Skeletal muscle tissue (tissue), 4 donors: ENCODE results near the gene MYH14. TPM values are rescaled to one million over a fixed set of nuclear protein-coding genes. Genes with fewer than 3 reads are reported as not detected.
"Not testable (repeated sequence)": the region's sequence is repeated elsewhere in the genome, so short reads cannot be mapped to it uniquely, and the experiment has no call there.

Source experiments
- H3K27ac ChIP-seq: one replicate; pipeline ENCODE4 v1.7.0; 2013; ENCODE audit warnings: mild to moderate bottlenecking, low read depth, low read length, inconsistent platforms
- H3K27me3 ChIP-seq, 3 donors: one replicate each; pipeline ENCODE4 v1.7.0; 2013; ENCODE audit warnings: low read length in 3 of 3; ENCODE audit not compliant: control insufficient read depth in 3 of 3, insufficient read depth in 3 of 3
- H3K36me3 ChIP-seq, 3 donors: one replicate each; pipeline ENCODE4 v1.7.0; 2013; ENCODE audit warnings: low read length in 3 of 3; ENCODE audit not compliant: control insufficient read depth in 3 of 3, insufficient read depth in 3 of 3
- H3K4me1 ChIP-seq, 3 donors: one replicate each; pipeline ENCODE4 v1.7.0; 2013; ENCODE audit warnings: low read length in 3 of 3, mild to moderate bottlenecking in 3 of 3; ENCODE audit not compliant: control insufficient read depth in 3 of 3, insufficient read depth in 3 of 3
- H3K4me3 ChIP-seq, 3 donors: one replicate each; pipeline ENCODE4 v1.7.0; 2013; ENCODE audit warnings: low read length in 3 of 3
- H3K9ac ChIP-seq, 3 donors: one replicate each; pipeline ENCODE4 v1.7.0; 2013; ENCODE audit warnings: low read length in 3 of 3, mild to moderate bottlenecking in 3 of 3, moderate library complexity in 2 of 3, low read depth in 1 of 3
- H3K9me3 ChIP-seq, 3 donors: one replicate each; pipeline ENCODE4 v1.7.0; 2013; ENCODE audit warnings: low read length in 3 of 3; ENCODE audit not compliant: control insufficient read depth in 3 of 3
- total RNA-seq: library from RNA; depleted of rRNA; stranded (reverse); fragments of >200 nt; gene quantifications from one replicate; pipeline ENCODE4 v1.2.3, GENCODE V29; 2014
- donor health status: Osteomylitis.

The MYH14 gene
- total RNA-seq, 1 donor from 2014 or later: 30.3 TPM

GRCh38 chr19:50326101-50326664 lies 122.8 kb downstream of the MYH14 start:
- no peak overlapping the region for H3K27ac ChIP-seq
- no peak overlapping the region for H3K9ac ChIP-seq
- no peaks in the 10 kb centered on the region for H3K36me3 ChIP-seq
- peak overlapping the region; percentile 12 to 38 (median 13) for H3K4me3 ChIP-seq
- H3K4me1 ChIP-seq: peaks cover 26 to 33% (median 27%) of the 10 kb centered on the region in 3 donors
- no peaks in the 10 kb centered on the region for H3K9me3 ChIP-seq
- peaks cover 14 to 25% (median 19%) of the 10 kb centered on the region in 3 donors for H3K27me3 ChIP-seq

GRCh38 chr19:50327013-50327412 lies 123.6 kb downstream of the MYH14 start:
- H3K9ac ChIP-seq: no peak overlapping the region
- H3K9me3 ChIP-seq: no peaks in the 10 kb centered on the region
- no peak overlapping the region for H3K27ac ChIP-seq
- peaks cover 14 to 27% (median 22%) of the 10 kb centered on the region in 3 donors for H3K27me3 ChIP-seq
- H3K4me1 ChIP-seq: peaks cover 26 to 39% (median 32%) of the 10 kb centered on the region in 3 donors
- H3K4me3 ChIP-seq: no peak overlapping the region
- H3K36me3 ChIP-seq: no peaks in the 10 kb centered on the region

GRCh38 chr19:50327461-50328223 lies 124.2 kb downstream of the MYH14 start:
- H3K9ac ChIP-seq: no peak overlapping the region
- no peak overlapping the region for H3K4me3 ChIP-seq
- H3K4me1 ChIP-seq: peaks cover 26 to 45% (median 38%) of the 10 kb centered on the region in 3 donors
- H3K27me3 ChIP-seq: peaks cover 14 to 32% (median 27%) of the 10 kb centered on the region in 3 donors
- H3K36me3 ChIP-seq: no peaks in the 10 kb centered on the region
- no peak overlapping the region for H3K27ac ChIP-seq
- no peaks in the 10 kb centered on the region for H3K9me3 ChIP-seq

- no peaks in the 10 kb centered on the region for H3K36me3 ChIP-seq
- H3K9me3 ChIP-seq: no peaks in the 10 kb centered on the region
- peaks cover 33 to 52% (median 43%) of the 10 kb centered on the region in 3 donors for H3K4me1 ChIP-seq
- peak overlapping the region in 2 of 3 donors; percentile 49 to 62 for H3K4me3 ChIP-seq
- H3K9ac ChIP-seq: no peak overlapping the region
- no peak overlapping the region for H3K27ac ChIP-seq
- H3K27me3 ChIP-seq: peaks cover 14 to 32% (median 30%) of the 10 kb centered on the region in 3 donors
Measured at GRCh38 chr19:50328224-50328872, 124.9 kb downstream of the MYH14 start.

- peaks cover 14 to 32% (median 32%) of the 10 kb centered on the region in 3 donors for H3K27me3 ChIP-seq
Measured at GRCh38 chr19:50328873-50329145, 125.4 kb downstream of the MYH14 start.

GRCh38 chr19:50329146-50329925 lies 125.9 kb downstream of the MYH14 start, which contains the start of gene KCNC3:
KCNC3 (minus strand) TSS chr19:50329377; CDS start chr19:50329082, 295 bp downstream.
- peaks cover 14 to 32% (median 32%) of the 10 kb centered on the region in 3 donors for H3K27me3 ChIP-seq
- peak within 1 kb of the TSS; percentile 61 to 74 (median 64) for H3K9ac ChIP-seq
- peak within 1 kb of the TSS; percentile 83 for H3K27ac ChIP-seq
- no peaks in the 10 kb centered on the region for H3K9me3 ChIP-seq
- peak within 1 kb of the TSS; percentile 67 to 76 (median 69) for H3K4me3 ChIP-seq
- H3K36me3 ChIP-seq: no peaks in the 10 kb centered on the region
- H3K4me1 ChIP-seq: peaks cover 41 to 62% (median 52%) of the 10 kb centered on the region in 3 donors

More at GRCh38 chr19:50328873-50329145, 125.4 kb downstream of the MYH14 start:
- no peaks in the 10 kb centered on the region for H3K9me3 ChIP-seq
- H3K9ac ChIP-seq: no peak overlapping the region
- H3K27ac ChIP-seq: no peak overlapping the region
- H3K36me3 ChIP-seq: no peaks in the 10 kb centered on the region
- H3K4me3 ChIP-seq: peak overlapping the region in 1 of 3 donors; percentile 62
- H3K4me1 ChIP-seq: peaks cover 36 to 57% (median 47%) of the 10 kb centered on the region in 3 donors

GRCh38 chr19:50329926-50330294 lies 126.5 kb downstream of the MYH14 start:
- peaks cover 41 to 62% (median 52%) of the 10 kb centered on the region in 3 donors for H3K4me1 ChIP-seq

GRCh38 chr19:50330365-50331078 lies 127.1 kb downstream of the MYH14 start:
- Histone ChIP-seq H3K27ac (peak overlapping the region; percentile 83), H3K9me3 (no peaks in the 10 kb centered on the region), H3K27me3 (peaks cover 14 to 36% (median 32%) of the 10 kb centered on the region in 3 donors), H3K9ac (peak overlapping the region; percentile 48 to 74 (median 61)), H3K36me3 (no peaks in the 10 kb centered on the region), H3K4me3 (peak overlapping the region; percentile 66 to 76 (median 67)), H3K4me1 (peaks cover 41 to 62% (median 52%) of the 10 kb centered on the region in 3 donors)

More at GRCh38 chr19:50329926-50330294, 126.5 kb downstream of the MYH14 start:
- H3K9ac ChIP-seq: peak overlapping the region; percentile 54 to 74 (median 64)
- H3K27ac ChIP-seq: peak overlapping the region; percentile 83
- not testable (repeated sequence) for H3K9me3 ChIP-seq, H3K36me3 ChIP-seq
- H3K4me3 ChIP-seq: peak overlapping the region; percentile 67 to 76 (median 69)
- H3K27me3 ChIP-seq: peaks cover 14 to 36% (median 32%) of the 10 kb centered on the region in 3 donors
